H1 (cell line): Measurements from ENCODE around the gene FMN2. TPM values are rescaled to one million over a fixed set of nuclear protein-coding genes. Genes with fewer than 3 reads are reported as not detected.

Experiments
- CHD1 ChIP-seq: IDR thresholded peaks from 2 replicates; pipeline ENCODE4 v1.6.1; 2012; ENCODE audit warnings: low read depth, low read length, improper control_type of control experiment
- polyA plus RNA-seq, 7 experiments: library from polyadenylated mRNA; depleted of rRNA in 3 of 7; stranded (reverse) in 5 of 7; unstranded in 2 of 7; fragments of >200 nt in 5 of 7; fragments of 200-250 nt in 2 of 7; gene quantifications; 1 replicate in 5 of 7; 2 replicates in 1 of 7; 4 replicates in 1 of 7; pipeline versions ENCODE4 v1.2.1 to v1.2.3, GENCODE V29; 2011 to 2013; ENCODE audit warnings: missing spikeins in 2 of 7, mixed read lengths in 2 of 7
- total RNA-seq: library from RNA; stranded (reverse); fragmentation: NEBNext Ultra II Directional; extraction: Animal tissue kit (Norgen Biotek cat#: 25700); gene quantifications from 2 replicates; pipeline ENCODE4 v1.2.1, GENCODE V29; 2021

Gene FMN2
- total and polyA plus RNA-seq, 2 of the 8 experiments (the other 6 are each of a cell fraction or from before 2014, with no cell fraction given), result 0.83 to 2.0 TPM

GRCh38 chr1:240284656-240285414, 193.2 kb downstream of the FMN2 start (continued):
- TF ChIP-seq CHD1, result no peak
